LNCAP (cell line): ENCODE data around the gene BCL2L11.

Source experiments
- TF ChIP-seq, protein P1 (sequence below): fragments of 450-650 bp; IDR thresholded peaks from 2 replicates; pipeline ENCODE4 v1.5.1; 2017; ENCODE audit warnings: mild to moderate bottlenecking

BCL2L11 gene

DNA sequence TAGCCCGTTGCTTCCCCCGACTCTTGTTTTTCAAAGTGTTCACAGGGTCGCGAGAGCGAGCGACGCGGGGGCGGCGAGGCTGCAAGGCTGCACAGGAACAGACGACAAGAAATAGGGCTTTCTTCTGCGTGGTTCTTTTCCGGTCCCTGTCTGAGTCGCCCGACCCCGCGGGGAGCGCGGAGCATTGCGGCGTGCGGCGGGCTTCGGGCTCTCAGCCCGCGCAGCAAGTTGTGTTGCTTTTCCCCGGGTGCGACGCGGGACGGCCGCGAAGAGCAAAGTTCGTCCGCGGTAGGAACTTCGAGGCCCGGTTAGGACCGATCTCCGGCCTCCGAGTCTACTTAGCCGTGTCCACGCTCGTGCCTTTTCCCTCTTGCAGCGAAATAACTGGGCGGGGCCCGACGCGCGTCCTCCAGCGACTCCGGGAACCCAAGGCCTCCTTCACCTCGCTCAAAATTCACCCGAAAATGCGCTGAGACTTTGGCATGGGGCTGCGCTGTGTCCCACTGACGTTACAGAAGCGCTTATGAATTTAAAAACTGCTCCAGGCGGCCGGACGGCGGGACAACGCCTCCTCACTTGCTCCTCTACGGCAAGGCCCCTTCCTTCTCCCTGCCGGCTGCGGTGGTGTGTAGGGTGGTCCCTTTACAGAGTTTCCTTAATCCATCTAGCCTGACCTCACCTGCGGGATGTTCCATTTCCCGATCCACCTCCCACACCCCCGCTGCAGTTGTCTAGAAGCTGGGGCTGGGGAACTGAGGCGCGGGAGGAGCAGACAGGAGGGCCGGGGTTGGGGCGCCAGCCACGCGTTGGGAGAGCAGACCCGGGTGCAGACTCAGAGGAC, 1.5 kb upstream of the BCL2L11 start:
- TF ChIP-seq, protein P1, sequence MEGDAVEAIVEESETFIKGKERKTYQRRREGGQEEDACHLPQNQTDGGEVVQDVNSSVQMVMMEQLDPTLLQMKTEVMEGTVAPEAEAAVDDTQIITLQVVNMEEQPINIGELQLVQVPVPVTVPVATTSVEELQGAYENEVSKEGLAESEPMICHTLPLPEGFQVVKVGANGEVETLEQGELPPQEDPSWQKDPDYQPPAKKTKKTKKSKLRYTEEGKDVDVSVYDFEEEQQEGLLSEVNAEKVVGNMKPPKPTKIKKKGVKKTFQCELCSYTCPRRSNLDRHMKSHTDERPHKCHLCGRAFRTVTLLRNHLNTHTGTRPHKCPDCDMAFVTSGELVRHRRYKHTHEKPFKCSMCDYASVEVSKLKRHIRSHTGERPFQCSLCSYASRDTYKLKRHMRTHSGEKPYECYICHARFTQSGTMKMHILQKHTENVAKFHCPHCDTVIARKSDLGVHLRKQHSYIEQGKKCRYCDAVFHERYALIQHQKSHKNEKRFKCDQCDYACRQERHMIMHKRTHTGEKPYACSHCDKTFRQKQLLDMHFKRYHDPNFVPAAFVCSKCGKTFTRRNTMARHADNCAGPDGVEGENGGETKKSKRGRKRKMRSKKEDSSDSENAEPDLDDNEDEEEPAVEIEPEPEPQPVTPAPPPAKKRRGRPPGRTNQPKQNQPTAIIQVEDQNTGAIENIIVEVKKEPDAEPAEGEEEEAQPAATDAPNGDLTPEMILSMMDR: no peak

DNA sequence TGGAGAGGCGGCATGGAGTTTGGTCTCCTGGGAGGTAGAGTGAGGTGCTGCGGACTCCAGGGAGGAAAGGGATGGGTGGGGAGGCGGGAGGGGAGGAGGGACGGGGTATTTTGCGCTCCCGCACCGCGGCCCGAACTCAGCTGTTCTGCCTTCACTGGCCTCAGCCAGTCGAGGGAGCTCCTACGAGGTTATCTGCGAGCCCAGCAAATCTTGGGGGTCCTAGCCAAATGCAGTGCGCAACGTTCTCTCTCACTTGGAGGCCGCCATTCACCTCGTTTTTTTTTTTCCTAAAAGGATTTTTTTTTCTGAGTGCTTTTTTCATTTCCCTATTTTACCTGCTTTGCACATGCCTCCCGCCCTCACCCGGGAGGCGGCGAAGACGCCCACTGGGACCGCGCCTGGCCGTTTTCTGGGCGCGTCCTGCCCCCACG, 877 bp upstream of the BCL2L11 start:
- TF ChIP-seq, protein P1: no peak

DNA sequence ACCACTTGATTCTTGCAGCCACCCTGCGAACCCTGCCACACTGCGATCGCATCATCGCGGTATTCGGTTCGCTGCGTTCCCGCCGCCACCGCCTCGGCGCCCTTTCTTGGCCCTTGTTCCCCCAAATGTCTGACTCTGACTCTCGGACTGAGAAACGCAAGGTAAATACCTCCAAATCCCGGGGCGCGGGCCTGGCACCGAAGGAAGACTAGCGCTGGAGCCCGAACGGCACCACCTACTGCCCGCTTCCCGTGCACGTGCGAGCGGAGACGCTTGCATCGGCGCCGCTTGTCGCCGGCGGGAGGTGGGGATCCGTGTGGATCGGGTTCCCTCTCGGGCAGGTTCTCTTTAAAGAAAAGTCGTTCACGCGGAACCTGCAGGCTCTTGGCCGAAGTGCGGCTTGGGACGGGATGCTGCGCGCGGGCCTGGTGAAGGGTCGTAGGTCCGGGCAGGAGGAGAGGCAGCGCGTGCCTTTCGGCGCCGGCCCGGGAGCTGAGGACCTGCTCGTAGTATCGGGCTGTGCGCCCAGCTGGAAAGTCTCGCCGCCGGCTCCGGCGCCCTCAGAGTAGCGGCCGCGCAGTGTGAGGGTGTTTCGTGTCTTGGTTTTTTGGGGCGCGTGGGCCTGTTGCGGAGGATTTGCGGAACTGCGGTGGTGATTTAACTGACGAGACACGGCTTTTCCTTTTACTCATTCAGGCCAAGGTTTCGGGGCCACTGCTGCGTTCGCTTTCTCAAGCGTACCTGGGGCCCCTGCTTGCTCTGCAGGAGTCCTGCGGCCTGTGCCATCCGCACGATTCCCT, 514 bp downstream of the BCL2L11 start:
- TF ChIP-seq, protein P1: no peak

DNA sequence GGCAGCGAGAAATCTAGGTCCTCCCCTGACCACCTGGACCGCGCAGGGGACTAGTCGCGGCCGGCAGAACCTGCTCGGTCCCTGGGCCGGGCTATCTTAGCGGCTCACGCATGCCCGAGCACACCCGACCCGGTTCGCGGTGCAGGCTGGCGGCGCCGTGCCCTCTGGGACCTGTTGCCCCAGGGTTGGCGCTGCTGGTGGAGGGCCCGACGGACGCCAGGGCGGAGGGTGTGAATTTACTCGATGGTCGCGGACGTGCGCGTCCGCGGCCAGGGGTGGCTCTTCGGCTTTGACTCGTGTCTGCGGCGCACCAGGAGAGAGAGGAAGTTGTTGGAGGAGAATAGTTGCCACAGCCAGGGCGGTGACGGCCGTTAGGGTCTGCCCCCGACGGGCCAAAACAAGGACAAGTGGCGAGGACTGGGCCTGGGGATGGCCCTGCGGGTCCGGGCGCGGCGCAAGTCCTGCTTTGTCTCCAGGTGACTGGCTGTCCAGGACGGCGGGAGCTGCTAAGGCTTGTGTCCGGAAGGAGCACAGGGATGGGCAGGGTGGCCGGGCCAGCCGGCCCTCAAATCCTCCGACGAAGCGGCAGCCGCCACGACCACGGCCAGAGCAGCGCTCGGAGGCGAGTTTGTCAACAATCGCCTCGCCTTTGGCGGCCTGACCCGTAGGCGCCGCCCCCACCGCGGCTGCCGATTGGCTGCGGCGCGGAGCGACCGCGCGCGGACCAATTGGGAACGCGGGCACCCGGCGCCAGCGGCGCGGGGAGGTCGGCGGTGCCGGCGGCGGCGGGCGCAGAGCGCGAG, 1.3 kb downstream of the BCL2L11 start:
- TF ChIP-seq, protein P1: no peak

DNA sequence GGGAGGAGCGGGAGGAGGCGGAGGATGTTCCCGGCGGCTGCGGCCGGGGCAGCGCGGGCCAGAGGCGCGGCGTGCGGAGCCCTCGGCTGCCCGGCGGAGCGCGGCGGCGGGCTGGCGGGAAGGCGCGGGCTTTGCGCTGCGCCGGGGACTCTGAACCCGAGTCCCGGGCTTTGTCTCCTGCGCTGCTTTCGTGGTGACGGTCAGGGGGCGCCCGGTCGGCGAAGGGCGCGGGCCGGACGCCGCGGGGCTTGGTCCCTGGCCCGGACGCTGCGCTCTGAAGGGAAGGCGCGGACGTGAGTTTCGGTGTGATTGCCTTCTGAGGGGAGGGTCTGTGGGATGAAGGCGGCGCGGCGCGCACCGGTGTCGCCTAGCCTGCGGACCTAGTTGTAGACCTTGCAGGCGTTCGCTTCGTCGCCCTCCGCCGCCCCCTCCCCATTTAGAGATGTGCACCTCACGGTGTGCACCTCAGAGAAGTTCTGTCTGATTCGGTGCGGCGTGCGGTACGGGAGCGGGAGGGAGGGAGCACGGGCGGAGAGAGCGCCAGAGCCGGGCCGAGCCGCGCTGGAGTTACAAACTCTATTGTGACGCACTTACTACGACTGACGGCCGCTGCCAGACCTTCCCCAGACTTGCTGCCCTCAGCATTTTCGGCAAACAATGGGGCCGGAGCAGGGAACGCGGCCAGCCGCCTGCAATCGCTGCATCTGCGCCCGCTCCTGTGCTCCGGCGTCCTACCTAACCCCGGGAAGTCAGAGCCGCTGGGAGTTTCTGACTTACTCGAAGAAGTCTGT, 2.1 kb downstream of the BCL2L11 start:
- TF ChIP-seq, protein P1: no peak

DNA sequence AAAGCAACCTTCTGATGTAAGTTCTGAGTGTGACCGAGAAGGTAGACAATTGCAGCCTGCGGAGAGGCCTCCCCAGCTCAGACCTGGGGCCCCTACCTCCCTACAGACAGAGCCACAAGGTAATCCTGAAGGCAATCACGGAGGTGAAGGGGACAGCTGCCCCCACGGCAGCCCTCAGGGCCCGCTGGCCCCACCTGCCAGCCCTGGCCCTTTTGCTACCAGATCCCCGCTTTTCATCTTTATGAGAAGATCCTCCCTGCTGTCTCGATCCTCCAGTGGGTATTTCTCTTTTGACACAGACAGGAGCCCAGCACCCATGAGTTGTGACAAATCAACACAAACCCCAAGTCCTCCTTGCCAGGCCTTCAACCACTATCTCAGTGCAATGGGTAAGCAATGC, 3.0 kb downstream of the BCL2L11 start:
- TF ChIP-seq, protein P1: no peak

DNA sequence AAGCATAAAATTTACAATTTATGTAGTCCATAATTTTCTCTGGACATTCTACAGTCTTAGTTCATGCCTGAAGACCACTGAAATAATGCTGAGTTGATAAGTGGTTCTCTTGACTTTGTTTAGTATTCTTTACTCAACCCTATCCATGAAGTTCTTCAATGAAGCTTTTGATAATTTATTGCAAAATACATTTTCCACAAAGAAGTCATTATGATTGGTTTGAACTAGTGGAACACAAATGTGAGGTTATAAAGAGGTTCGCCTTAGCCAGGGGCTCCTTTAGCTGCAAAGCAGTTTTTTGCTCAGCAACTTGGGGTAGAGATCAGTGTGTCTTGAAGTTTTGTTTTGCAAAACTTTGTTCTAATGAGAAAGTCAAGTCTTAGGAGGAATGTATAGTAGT, 5.9 kb downstream of the BCL2L11 start:
- TF ChIP-seq, protein P1: no peak
